ENCODE data around the gene SRRM3.
"Not testable (repeated sequence)": the region's sequence is repeated elsewhere in the genome, so short reads cannot be mapped to it uniquely, and the experiment has no call there.

The SRRM3 gene

DNA sequence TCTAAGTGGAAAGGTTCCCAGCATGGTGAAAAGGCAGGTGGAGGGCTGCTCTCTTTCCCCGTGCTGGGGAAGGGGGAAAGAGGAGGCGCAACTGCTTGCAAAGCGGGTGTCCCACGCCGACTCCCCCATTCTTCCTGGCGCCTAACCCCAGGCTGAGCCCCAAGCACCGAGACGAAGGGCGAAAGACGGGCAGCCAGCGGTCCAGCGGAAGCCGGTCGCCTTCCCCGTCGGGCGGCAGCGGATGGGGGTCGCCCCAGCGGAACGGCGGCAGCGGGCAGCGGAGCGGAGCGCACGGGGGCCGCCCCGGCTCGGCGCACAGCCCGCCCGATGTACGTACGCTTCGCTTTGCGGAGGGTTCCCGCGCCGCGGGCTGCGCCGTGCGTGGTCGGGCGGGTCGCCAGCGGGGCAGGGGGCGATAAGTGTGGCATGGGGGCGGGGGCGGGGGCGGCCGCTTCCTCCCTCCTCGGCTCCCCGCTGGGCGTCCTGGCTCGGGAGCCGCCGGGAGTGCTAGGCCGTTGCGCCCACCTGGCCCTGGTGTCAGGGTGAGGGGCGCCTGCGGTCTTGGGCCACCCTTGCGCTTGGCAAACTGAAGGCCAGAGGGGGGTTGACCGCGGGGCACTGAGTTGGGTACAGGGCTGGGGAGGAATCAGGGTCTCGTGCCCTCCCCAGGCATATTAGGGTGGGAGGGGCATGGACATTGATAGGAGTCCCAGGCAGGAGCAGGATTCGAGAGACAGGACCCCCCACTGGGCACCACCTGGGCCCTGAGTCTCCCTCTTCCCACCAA lies 65.6 kb downstream of the SRRM3 start:
- no peak for DNase-seq

- no peak for DNase-seq
Measured at GRCh38 chr7:76267894-76268183, 66.1 kb downstream of the SRRM3 start.

- no peak for DNase-seq
Measured at GRCh38 chr7:76268376-76268775, 66.7 kb downstream of the SRRM3 start.

DNA sequence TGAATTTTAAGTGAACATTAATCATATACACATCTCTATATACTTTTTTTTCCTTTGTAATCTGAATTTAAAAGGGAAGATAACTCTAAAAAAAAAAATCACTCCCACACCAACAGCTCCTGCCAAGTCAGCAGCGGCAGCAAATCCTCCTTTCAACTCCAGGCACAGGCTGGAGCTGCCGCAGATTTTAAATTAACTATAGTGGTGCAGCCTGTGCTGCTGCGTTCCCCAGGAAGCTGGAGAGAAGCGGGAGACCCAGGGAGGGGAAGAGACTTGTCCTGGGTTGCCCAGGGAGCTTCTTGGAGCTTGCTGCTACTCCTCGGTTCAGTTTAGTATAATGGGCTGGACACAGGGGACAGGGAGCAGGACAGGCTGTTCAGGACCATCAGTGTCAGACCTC lies 68.2 kb downstream of the SRRM3 start:
- no peak for DNase-seq

DNA sequence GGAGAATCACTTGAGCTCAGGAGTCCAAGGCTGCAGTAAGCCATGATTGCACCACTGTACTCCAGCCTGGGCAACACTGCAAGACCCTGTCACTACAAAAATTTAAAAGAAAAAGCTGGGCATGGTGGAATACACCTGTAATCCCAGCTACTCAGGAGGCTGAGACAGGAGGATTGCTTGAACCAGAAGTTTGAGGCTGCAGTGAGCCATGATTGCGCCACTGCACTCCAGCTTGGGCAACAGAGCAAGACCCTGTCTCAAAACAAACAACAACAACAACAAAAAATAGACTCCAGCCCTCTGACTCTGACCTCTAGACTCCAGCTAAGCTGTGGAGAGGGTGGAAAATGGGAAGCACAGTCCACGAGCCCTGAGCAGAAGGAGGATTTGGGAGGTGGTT lies 69.7 kb downstream of the SRRM3 start:
- DNase-seq: not testable (repeated sequence)

- no peak for DNase-seq
Measured at GRCh38 chr7:76272142-76272541, 70.4 kb downstream of the SRRM3 start.

DNA sequence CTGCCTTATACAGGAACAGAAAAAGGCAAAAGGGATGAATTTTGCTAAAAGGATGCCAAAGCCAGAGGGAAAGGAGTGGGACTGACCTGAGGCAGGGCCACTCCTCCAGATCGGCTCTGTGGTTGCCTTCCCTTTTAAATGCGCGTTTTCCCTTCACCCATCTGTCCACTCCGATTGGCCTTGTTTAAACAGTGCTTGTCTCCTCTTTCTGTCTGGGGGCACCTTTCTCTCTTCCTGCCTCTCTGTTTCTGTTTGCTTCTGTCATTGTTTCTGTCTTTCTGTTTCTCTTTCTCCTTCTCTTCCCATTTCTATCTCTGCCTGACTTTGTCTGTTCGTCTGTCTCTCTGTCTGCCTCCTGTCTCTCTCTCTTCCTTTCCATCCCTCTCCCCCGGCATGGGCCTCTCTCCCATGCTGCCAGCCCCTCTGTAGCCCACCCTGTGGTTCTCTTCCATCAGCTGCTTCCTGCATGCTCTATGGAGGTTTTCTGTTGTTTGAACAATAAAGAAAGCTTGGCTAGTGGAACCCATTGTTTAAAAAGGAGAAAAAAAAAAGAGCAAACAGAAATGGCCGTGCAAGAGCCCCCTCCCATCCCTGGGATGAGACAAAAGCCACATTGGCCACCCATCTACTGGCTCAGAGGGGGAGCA lies 71.3 kb downstream of the SRRM3 start:
- no peak for DNase-seq

DNA sequence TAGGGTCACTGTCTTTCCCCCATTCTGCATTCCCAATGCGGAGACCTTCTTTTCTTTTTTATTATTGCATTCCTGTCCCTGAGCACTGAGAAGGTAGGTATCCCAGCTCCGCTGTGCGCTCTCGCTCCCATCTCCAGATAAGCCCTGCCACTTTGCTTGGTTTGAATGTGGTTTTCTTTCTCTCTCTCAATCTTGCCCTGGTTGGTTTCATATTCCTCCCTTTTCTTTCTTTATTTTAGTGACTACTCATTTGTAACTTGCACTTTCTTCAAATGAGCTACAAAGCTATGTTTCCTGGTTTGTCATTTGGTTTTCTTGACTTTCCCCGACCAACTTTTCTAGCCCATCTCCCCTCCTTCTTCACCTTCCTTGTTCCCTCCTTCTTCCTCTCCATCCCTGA lies 71.8 kb downstream of the SRRM3 start:
- DNase-seq: no peak

DNA sequence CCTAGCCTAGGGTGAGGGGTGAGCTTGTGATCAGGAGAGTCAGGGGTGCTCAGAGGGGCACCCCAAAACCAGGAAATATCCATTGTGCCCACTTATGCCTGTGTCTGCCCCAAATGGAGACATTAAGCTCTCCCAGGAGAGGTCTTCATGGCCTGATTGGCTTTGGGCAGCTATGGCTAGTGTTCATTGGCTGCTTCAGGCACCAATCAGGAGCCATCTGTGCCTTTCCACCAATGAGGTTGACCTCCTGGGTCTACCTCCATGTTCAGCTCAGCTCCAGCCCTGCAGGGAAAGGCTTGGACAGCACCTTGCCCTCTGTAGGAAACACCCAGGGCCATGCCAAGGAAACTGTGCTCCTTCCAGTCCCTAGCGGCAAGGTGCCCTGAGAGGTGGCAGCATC lies 76.8 kb downstream of the SRRM3 start:
- no peak for DNase-seq

- no peak for DNase-seq
Measured at GRCh38 chr7:76280408-76280807, 78.7 kb downstream of the SRRM3 start.

DNA sequence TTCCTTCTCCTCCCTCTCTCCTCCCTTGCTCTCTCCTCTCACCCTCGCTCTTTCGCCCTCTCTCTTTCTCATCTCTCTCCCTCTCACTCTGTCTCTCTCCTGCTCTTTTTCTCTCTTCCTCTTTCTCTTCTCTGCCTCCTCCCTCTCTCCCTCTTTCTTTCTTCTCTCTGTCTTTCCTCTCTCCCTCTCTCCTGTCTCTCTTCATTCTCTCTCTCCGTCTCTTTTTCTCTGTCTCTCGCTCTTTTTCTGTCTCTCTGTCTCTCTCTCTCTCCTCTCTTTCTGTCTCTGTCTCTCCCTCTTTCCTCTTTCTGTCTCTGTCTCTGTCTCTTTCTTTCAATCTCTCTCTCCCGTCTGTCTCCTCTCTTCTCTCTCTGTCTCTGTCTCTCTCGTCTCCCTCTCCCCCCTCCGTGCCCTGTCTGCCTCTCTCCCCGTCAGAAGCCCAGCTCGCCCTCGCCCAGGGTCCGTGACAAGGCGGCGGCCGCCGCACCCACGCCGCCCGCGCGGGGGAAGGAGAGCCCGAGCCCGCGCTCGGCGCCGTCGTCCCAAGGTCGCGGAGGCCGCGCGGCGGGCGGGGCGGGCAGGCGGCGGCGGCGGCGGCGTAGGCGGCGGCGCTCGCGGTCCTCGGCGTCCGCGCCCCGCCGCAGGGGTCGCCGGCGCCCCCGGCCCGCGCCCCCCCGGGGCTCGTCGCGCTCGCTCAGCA lies 79.5 kb downstream of the SRRM3 start:
- DNase-seq: no peak

GRCh38 chr7:76281706-76282343 lies 80.1 kb downstream of the SRRM3 start:
- DNase-seq: no peak

GRCh38 chr7:76282344-76283253 lies 80.9 kb downstream of the SRRM3 start:
- no peak for DNase-seq

DNA sequence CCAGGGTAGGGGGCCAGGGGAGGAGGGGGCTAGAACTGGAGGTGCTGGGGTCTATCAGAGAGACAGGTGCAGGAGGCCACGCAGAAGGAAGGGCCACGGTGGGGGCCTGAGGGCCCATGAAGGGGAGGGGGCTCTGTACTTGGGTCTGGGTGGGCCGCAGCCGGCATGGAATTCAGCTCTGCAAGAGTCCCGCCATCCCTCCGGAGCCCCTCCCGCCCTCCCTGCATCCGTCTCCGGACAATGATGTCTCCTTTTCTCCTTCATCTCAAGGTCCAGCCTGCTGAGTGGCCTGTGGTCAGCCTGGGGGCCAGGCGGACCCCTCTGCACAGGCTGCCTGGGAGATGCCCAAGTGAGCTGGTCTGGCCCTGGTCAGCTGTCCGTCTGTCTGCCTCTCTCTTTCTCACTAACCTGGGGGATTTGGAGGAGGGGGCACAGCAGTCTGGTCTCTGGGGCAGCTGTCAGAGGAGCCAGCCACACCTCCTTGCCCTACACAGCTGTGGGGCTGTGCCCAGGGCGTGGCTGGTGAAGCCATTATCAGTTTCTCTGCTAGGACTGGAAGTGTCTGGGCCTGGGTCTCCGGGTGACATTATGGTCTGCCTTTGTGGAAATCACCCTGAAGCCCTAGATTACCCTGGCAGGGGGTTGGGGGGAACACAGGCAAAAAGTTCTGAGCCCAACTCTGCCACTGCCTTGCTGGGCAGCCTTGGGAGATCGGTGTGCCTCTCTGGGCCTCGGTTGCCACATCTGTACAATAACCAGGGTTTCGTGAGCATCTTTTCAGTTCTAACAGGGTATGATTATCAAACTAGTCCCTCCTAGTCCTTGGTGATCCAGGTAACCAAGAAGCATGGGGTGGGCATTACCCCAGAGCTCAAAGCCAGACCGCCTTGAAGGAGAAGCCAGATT lies 81.8 kb downstream of the SRRM3 start:
- DNase-seq: no peak

DNA sequence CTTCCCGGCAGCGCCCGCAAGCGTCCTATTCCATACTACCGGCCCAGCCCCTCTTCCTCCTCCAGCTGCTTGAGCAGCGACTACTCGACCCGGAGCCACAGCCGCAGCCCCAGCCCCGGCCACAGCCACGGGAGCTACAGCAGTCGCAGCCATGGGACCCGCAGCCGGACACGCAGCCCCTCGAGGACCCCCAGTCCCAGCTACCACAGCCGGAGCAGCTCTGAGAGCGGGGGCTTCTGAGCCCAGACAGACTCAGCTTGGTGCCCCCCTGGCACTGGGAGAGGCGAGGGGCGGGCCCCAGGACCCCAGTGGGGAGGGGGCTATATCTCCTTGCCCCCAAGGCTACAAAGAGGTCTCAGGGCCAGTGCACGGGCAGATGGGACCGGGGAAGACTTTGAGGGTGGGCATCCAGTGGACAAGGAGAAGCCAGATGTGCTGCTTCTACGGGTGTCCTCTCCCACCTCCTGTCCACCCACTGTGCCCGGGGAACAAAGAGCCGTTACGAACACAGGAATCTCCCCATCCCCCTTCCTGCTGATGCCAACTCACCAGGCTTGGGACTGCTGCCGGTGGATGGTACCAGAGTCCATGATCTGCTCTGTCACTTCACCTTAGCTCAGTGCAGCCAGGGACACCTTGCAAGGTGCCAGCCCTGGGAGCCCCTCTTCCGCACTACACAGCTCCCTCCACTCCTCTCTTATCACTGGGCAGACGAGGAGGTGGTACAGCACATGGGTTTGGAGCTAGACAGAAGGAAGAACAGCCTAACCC lies 84.1 kb downstream of the SRRM3 start:
- DNase-seq: no peak

- no peak for DNase-seq
Measured at GRCh38 chr7:76286842-76287403, 85.2 kb downstream of the SRRM3 start.

DNA sequence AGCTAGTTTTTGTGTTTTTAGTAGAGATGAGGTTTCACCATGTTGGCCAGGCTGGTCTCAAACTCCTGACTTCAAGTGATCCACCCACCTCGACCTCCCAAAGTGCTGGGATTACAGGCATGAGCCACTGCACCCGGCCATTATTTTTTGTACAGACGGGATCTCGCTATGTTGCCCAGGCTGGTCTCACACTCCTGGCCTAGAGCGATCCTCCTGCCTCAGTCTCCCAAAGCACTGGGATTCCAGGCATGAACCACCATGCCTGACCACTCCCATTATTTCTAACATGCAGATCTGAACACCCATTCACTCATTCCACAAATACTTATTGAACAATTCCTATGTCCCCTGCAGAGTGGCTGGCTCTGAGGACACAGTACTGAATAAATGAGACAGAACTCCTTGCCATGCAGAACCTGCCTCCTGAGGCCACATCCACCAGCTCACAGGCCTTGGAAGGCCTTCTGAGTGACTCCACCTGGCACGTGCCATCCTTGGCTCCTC lies 89.2 kb downstream of the SRRM3 start:
- not testable (repeated sequence) for DNase-seq

DNA sequence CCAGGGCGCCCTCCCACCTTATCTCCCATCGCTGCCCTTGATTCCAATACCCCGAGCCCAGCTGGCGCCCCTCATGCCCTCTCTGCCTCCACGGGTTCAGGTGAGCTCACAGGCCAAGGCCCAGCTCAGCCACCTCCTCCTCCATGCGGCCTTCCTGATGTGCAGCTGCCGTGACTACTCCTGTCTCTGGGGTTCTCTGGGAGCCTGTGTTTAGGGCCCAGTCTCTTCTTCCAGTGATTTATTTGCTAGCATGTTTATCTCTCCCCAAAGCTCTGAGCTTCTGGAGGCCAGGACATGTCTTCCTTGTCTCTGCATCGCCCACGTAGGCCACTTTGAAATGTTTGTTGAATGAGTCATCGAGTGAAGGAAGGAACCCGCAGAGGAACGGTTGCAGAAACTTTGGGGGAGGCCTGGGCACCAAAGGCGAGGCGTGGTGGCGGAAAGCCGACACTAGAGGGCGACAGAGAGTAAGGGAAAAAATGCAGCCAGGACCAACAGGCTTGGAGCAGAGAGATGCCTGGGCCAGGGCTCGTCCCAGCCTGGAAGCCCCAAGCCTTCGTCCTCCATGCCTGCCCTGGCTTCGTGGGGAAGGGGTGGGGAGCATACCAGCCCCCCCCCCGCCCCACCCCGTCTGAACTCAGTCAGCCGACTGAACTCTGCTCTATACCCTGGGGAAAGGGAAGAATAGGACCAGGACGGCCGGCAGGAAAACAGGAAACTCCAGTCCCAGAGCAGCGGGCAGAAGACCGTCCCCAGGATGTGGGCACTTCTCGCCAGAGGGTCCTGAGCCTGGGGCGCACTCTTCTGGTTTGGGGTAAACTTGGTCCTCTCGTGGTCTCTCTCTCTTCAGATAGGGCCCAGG lies 89.9 kb downstream of the SRRM3 start:
- DNase-seq: peak; percentile 52

DNA sequence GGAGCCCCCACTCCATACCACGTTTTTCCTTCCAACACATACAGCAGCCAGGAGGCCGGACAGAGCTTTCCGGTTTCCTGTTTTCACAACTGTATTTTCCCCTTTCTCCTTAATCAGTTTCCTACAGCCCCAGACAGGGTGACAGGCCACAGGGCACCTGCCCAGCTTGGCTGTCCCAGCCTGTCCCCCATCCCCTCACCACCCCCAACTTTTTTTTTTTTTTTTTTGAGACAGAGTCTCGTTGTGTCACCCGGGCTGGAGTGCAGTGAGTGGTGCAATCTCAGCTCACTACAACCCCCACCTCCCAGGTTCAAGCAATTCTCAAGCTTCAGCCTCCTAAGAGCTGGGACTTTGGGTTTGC lies 90.5 kb downstream of the SRRM3 start:
- DNase-seq: no peak
